Fibroblast of lung (primary cell): ENCODE data around the gene GPR15LG.

Experiments
- CTCF ChIP-seq, 2 donors: IDR thresholded peaks in 1 of 2; conservative IDR thresholded peaks in 1 of 2; 1 replicate in 1 of 2; 2 replicates in 1 of 2; pipeline ENCODE4 v1.5.1; 2011 to 2012; ENCODE audit warnings: low read length in 2 of 2, control low read depth in 1 of 2, inconsistent platforms in 1 of 2, low read depth in 1 of 2, mild to moderate bottlenecking in 1 of 2
- EZH2 ChIP-seq: IDR thresholded peaks from 2 replicates; pipeline ENCODE4 v1.5.1; 2012; ENCODE audit warnings: low read length, control low read depth, mild to moderate bottlenecking; ENCODE audit errors: missing control alignments

- TF ChIP-seq CTCF (conservative IDR thresholded peaks at IDR 0.05 in 1 of 2, IDR thresholded peaks at IDR 0.05 in 1 of 2; ENCODE audit: low read depth in 1 of 2, low read length in 2 of 2): no peak
- TF ChIP-seq EZH2: no peak
These were observed 32.4 kb downstream of the GPR15LG start for GRCh38 chr10:84205853-84206525.
